ENCODE measurements around the gene KRT72.
"Not testable (repeated sequence)": the region's sequence is repeated elsewhere in the genome, so short reads cannot be mapped to it uniquely, and the experiment has no call there.

Gene KRT72

GRCh38 chr12:52608826-52609630 is 7.8 kb upstream of the KRT72 start:
- no peak for DNase-seq (ENCODE audit: extremely low read depth in 1 of 2, low read depth in 1 of 2)

- no peak for DNase-seq (ENCODE audit: extremely low read depth in 1 of 2, low read depth in 1 of 2)
Measured at GRCh38 chr12:52608161-52608560, 6.9 kb upstream of the KRT72 start.

DNA sequence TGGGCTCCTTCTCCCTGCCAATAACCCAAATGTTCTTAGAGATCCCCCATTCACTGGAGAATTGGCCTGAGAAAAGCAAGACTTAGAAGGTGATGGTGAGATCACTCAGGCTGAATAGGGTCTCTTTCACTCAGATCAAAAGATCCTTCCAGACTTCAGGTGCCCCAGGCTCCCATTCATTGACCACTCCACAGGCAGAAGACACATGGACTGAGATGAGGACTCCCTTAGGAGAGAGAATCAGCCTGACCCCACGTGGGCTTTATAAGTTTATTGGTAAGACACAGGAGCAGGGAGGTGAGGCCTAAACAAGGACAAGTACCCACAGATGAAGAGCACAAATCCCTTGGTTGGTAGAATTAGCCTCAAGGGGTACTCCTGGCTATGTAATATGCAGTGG is 6.1 kb upstream of the KRT72 start:
- DNase-seq (ENCODE audit: extremely low read depth in 1 of 2, low read depth in 1 of 2): no peak

DNA sequence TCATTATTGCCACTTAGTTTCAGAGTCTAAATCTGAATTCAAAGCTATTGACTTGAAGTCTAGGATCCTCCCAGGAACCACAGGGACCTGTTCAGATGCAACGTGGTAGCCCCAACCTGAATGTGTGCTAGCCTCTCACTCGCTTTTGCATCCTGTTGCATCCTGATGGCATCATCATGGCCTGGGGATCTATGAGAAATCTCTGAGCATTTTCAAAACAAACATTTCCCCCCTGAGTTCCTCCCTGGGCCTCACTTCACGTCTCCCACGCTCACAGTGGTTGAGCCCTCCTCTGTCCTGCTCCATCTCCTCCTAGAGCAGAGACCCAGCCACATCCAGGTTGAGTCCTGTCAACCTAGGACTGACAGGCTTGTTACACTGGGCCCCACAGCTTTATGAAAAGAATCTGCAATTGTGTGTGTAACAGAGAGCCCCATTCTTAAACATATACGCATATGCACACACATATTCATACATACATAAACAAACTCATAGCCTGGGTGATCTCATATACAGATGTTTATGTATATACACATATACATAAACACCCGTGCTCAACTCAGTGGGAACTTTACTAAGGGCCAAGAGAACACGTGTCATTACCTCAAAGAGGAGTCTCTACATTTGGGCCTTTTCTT is 5.4 kb upstream of the KRT72 start:
- DNase-seq (ENCODE audit: extremely low read depth in 1 of 2, low read depth in 1 of 2): no peak

GRCh38 chr12:52606096-52606495 is 4.8 kb upstream of the KRT72 start:
- DNase-seq (ENCODE audit: extremely low read depth in 1 of 2, low read depth in 1 of 2): no peak

GRCh38 chr12:52605542-52605941 is 4.3 kb upstream of the KRT72 start:
- no peak for DNase-seq (ENCODE audit: extremely low read depth in 1 of 2, low read depth in 1 of 2)

DNA sequence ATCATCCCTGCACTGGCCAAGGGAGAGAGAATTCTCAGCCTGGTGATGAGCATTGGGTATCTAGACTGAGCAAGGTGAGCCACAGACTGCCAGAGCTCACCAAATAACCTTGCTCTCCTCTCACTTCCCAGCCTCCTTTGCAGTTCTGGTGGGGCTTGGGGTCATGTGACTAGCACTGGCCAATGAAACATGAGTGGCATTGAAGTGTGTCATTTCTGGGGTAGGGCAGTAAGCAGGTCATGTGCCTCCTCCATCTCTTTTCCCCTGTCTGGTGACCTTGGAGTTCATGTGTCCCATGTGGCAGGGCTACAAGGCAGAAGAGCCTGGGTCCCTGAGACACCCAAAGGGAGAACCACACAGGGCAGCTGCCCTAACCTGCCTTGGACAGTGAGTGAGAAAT is 3.6 kb upstream of the KRT72 start:
- DNase-seq (ENCODE audit: extremely low read depth in 1 of 2, low read depth in 1 of 2): no peak

DNA sequence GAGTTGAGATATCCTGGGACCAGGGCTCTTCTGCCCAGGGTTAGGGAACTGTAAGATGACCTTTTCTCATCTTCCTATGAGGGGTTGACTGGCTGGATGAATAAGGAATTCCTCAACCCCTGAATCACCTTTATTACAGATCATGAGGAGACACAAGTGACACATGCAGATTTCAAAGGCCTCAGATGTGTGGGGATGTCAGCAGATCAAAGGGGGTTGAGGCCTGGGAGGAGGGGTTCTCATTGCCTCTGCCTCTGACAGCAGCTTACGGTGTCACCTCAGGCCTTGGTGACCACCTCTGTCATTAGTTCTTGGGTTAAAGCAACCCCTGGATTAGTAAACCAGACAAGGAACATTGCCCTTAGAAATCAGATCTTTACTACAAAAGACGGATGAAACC is 2.1 kb upstream of the KRT72 start:
- no peak for DNase-seq (ENCODE audit: extremely low read depth in 1 of 2, low read depth in 1 of 2)

DNA sequence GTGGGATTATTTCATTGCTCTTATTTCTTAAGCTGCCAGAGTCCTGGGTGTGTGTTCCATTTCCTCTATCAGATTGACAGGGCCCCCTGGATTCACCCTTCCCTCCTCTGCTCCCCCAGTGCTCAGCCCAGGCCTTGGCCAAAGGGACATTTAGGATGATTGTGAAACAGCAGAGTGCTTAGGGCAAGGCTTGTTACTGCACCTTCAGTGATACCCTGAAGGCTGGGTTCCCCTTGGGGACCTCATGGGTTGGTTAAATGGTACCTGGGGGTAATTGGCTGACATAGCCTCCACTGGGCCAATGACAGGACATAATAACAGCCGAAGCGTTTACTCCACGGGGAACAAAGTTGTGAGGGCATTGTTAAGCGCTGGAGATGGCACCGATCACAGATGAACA is 1.3 kb upstream of the KRT72 start:
- no peak for DNase-seq (ENCODE audit: extremely low read depth in 1 of 2, low read depth in 1 of 2)

GRCh38 chr12:52601671-52602070 is 408 bp upstream of the KRT72 start:
- no peak for DNase-seq (ENCODE audit: extremely low read depth in 1 of 2, low read depth in 1 of 2)

GRCh38 chr12:52600475-52600874 is 788 bp downstream of the KRT72 start:
- DNase-seq (ENCODE audit: extremely low read depth in 1 of 2, low read depth in 1 of 2): no peak

DNA sequence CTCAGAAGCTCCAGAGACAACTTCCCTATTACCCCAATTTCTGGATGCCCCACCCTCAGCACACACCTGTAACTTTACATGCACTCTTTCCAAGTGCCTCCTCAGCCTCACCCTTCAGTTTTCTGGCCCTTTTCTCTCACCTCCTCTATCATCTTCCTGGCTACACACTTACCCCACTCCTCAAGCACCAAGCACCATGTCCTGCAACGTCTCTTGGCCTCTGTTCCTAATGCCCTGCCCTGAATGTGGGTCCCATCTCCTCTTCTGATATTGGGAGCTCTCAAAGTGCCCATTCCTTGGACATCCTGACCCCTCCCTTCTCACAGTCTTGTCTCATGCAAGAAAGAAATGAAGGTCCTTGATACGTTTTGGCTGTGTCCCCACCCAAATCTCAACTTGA is 1.2 kb downstream of the KRT72 start:
- DNase-seq (ENCODE audit: extremely low read depth in 1 of 2, low read depth in 1 of 2): no peak

GRCh38 chr12:52598966-52599365 is 2.3 kb downstream of the KRT72 start:
- DNase-seq (ENCODE audit: extremely low read depth in 1 of 2, low read depth in 1 of 2): no peak

DNA sequence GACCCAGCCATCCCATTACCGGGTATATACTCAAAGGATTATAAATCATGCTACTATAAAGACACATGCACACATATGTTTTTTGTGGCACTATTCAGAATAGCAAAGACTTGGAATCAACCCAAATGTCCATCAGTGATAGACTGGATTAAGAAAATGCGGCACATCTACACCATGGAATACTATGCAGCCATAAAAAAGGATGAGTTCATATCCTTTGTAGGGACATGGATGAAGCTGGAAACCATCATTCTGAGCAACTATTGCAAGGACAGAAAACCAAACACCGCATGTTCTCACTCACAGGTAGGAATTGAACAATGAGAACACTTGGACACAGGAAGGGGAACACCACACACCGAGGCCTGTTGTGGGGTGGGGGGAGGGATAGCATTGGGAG is 7.0 kb downstream of the KRT72 start:
- not testable (repeated sequence) for DNase-seq (ENCODE audit: extremely low read depth in 1 of 2, low read depth in 1 of 2)

DNA sequence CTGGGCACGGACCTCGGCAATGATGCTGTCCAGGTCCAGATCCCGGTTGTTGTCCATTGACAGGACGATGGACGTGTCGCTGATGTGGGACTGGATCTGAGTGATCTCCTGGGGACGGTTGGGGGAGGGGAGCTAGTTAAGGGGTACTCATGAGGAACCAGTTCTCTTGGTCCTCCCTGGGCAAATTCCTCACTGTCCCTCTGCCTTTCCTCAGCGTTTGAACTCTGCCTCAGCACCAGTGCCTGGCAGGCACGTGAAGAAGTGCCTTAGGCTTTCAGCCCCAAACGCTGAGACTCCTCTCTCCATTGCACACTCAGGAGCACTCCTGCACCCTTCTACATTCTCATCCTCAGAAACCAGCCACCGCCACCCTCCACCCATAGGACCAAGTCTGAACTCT is 9.7 kb downstream of the KRT72 start:
- no peak for DNase-seq (ENCODE audit: extremely low read depth in 1 of 2, low read depth in 1 of 2)

DNA sequence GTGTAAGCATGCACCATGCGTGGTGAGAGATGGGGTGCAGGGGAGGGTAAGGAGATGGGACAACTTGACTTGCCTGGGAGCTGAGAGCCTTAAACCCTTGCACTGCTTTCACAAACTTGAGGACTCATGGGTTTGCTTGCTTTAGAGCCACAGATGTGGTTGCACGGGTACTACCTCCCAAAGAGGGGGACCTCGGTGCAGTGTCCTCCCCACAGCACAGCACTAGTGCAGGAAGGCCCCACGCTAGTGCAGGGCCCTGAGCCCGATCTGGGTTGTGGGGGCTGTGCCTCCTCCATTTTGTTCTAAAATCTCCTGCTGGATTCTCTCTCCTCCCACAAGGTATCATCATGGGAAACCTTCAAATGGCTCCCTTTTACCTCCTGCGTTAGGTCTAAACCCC is 11.2 kb downstream of the KRT72 start:
- no peak for DNase-seq (ENCODE audit: extremely low read depth in 1 of 2, low read depth in 1 of 2)

DNA sequence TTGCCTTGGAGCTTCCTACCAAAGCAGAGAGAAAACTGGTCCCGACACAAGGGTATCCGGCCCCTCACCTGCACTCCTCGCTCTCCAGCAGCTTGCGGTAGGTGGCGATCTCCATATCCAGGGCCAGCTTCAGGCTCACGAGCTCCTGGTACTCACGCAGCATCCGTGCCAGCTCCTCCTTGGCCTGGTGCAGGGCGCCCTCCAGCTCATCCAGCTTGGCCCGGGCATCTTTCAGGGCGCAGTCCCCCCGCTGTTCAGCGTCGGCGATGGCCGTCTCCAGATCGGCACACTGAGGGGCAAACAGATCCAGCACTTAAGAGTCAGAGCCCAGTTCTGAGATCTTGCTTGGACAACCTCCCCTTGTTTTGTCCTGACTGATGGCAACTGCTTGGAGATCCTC is 13.7 kb downstream of the KRT72 start:
- DNase-seq (ENCODE audit: extremely low read depth in 1 of 2, low read depth in 1 of 2): no peak

- peak; percentile 16 to 35 for DNase-seq (ENCODE audit: extremely low read depth in 1 of 2, low read depth in 1 of 2)
Measured at GRCh38 chr12:52585946-52586345, 15.3 kb downstream of the KRT72 start.

GRCh38 chr12:52585066-52585465 is 16.2 kb downstream of the KRT72 start:
- DNase-seq (ENCODE audit: extremely low read depth in 1 of 2, low read depth in 1 of 2): no peak

DNA sequence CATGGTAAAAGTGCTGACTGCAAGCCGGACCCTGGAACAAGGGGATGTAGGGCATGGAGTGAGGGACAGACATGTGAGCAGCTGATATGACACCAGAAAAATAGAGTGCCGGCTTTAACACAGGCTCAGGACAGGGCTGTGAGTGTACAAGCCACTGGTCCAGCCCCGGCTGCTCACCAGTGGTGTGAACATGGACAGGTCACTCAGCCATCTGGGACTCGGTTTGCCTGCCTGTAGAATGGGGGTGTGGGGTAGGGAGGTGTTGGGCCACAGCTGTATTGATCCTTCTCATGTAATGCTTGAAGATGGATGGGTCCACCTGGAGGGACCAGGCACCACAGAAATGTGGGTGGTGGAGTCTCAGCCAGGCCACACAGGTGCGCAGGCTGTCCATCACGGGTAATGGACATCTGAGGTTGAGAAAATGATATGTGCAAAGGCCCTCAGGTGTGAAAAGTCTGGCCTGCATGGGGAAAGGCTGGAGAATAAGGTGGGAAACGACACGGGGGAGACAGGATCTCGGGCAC is 17.0 kb downstream of the KRT72 start:
- no peak for DNase-seq (ENCODE audit: extremely low read depth in 1 of 2, low read depth in 1 of 2)

DNA sequence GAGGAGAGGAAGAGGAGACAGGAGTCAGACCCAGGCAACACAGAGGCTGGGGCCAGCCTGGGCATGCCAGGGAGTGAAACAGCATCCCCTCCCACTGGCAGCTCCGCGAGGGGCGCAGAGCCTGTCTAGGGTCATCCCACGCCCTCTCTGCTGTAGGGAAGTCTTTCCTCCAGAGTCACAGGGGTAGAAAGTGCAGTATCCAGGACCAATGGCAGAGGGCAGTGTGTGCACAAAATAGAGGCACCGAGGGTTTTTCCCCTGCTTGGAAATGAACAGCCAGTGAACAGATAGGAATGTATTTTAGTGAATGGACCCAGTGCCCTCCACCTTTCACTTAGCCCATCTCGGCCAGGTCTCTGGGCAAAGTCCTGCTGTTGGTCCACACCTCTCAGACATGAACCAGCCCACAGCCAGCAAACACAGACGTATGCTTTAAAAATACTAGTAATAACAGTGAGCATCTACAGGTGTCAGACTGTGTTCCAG is 18.2 kb downstream of the KRT72 start:
- DNase-seq (ENCODE audit: extremely low read depth in 1 of 2, low read depth in 1 of 2): peak; percentile 3 to 20

DNA sequence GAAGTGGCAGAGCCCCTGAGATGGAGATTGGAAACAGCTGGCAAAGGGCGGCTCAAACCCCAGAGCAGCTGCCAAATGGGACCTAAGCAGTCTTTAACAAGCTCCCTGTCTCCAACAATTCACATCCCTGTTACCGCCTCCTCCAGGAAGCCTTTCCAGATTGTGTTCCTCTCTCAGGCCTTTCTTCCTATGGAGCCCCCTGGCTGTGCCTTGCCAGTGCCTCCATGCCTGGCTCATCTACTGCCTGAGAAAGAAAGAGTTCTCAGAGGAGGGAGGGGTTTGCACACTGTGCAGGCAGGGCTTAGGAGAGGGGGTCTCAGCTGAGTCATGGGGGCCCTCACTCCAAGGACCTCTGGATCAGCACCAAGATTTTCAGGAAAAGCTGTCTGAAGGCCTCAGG is 18.8 kb downstream of the KRT72 start:
- DNase-seq (ENCODE audit: extremely low read depth in 1 of 2, low read depth in 1 of 2): no peak

Data from stimulated activated CD8-positive, alpha-beta memory T cell treated with anti-CD3 and anti-CD28 coated beads, Interleukin-7, amount 100 ng/mL, for 48 hours (primary cell).